GM12878 (cell line): ENCODE data around the gene UBE2E1. TPM values are rescaled to one million over a fixed set of nuclear protein-coding genes. Genes with fewer than 3 reads are reported as not detected.

Experiments used
- ATAC-seq: fragments of 200-7000 bp; cut with Tn5 transposase; 3 replicates; pipeline ENCODE4 v1.9.1; 2020; ENCODE audit warnings: mild to moderate bottlenecking, moderate library complexity
- BruUV-seq: library from RNA; stranded (reverse); fragments of 400-500 nt; replicated peaks from 2 replicates; lab custom pipeline; 2021; lab: Mats Ljungman, UMichigan
- CTCF ChIA-PET: fragments of 300-600 bp; sonication (Branson Sonifier 250); formaldehyde crosslinking; extraction: SDS; loops from one replicate; lab custom pipeline; 2021; ENCODE audit warnings: inconsistent platforms; lab: Yijun Ruan, JAX
- POLR2A ChIA-PET: fragments of 350-600 bp; formaldehyde crosslinking; extraction: SDS; loops from one replicate; lab custom pipeline; 2021; ENCODE audit warnings: inconsistent platforms; lab: Charles Lee
- RAD21 ChIA-PET: fragments of 300-600 bp; sonication (Branson Sonifier 250); formaldehyde crosslinking; loops from one replicate; lab custom pipeline; 2023; ENCODE audit warnings: antibody characterized with exemption; ENCODE audit not compliant: unreplicated experiment; lab: Charles Lee
- SMC1A ChIA-PET: fragments of 300-600 bp; sonication (Branson Sonifier 250); formaldehyde crosslinking; loops from one replicate; lab custom pipeline; 2023; ENCODE audit not compliant: unreplicated experiment, uncharacterized antibody; lab: Charles Lee
- DNase-seq: peaks from one replicate; pipeline ENCODE4 v3.0.0-alpha.2; 2011; ENCODE audit warnings: low read depth, low spot score
- FAIRE-seq: peaks from 3 replicates; lab custom pipeline; 2011; peaks lifted over from hg19 to GRCh38; lab: Jason Lieb, UNC
- H2AFZ ChIP-seq: 2 replicates; pipeline ENCODE4 v1.6.0; 2011; ENCODE audit warnings: low read depth, low read length, control low read depth; ENCODE audit not compliant: control insufficient read depth
- H3K27ac ChIP-seq: 2 replicates; pipeline ENCODE4 v1.5.1; 2011; ENCODE audit warnings: control low read depth; ENCODE audit not compliant: control insufficient read depth, insufficient read depth
- H3K27me3 ChIP-seq, 2 experiments: replicated peaks in 1 of 2; 2 replicates each; pipeline versions ENCODE4 v1.6.0 to v1.6.1; 2011; ENCODE audit warnings: low read length in 1 of 2; ENCODE audit not compliant: control insufficient read depth in 2 of 2, insufficient read depth in 2 of 2
- H3K36me3 ChIP-seq, 2 experiments: 2 replicates each; pipeline ENCODE4 v1.5.1; 2011; ENCODE audit warnings: low read length in 1 of 2; ENCODE audit not compliant: control insufficient read depth in 2 of 2, insufficient read depth in 2 of 2
- H3K4me1 ChIP-seq: 2 replicates; pipeline ENCODE4 v1.6.1; 2011; ENCODE audit warnings: mild to moderate bottlenecking, low read length, moderate library complexity, mixed read lengths; ENCODE audit not compliant: control insufficient read depth, insufficient read depth
- H3K4me2 ChIP-seq: 2 replicates; pipeline ENCODE4 v1.6.0; 2011; ENCODE audit warnings: control low read depth; ENCODE audit not compliant: control insufficient read depth, insufficient read depth
- H3K4me3 ChIP-seq: fragments of 200-600 bp; sonication (generic); 2 replicates; pipeline ENCODE4 v1.5.1; 2016
- H3K79me2 ChIP-seq: 2 replicates; pipeline ENCODE4 v1.6.0; 2011; ENCODE audit warnings: low read length; ENCODE audit not compliant: control insufficient read depth, insufficient read depth
- H3K9ac ChIP-seq: 2 replicates; pipeline ENCODE4 v1.8.0; 2011; ENCODE audit warnings: low read length, control low read depth, mixed read lengths; ENCODE audit not compliant: control insufficient read depth, insufficient read depth
- H3K9me3 ChIP-seq: replicated peaks from 3 replicates; pipeline ENCODE4 v1.5.1; 2011; ENCODE audit warnings: mild to moderate bottlenecking, low read length; ENCODE audit not compliant: control insufficient read depth, insufficient read depth
- H4K20me1 ChIP-seq: 2 replicates; pipeline ENCODE4 v1.6.0; 2011; ENCODE audit not compliant: control insufficient read depth, insufficient read depth
- BRCA1 ChIP-seq: IDR thresholded peaks from 2 replicates; pipeline ENCODE4 v1.6.1; 2011; ENCODE audit warnings: low read depth, low read length, improper control_type of control experiment
- CBFB ChIP-seq: IDR thresholded peaks from 2 replicates; pipeline ENCODE4 v1.6.1; 2016; ENCODE audit warnings: antibody characterized with exemption, low read depth
- IRF5 ChIP-seq: fragments of 450-650 bp; IDR thresholded peaks from 2 replicates; pipeline ENCODE4 v1.6.1; 2017; ENCODE audit warnings: borderline replicate concordance
- NFYA ChIP-seq: IDR thresholded peaks from 2 replicates; pipeline ENCODE4 v1.6.1; 2011; ENCODE audit warnings: low read depth, mild to moderate bottlenecking, low read length, improper control_type of control experiment, borderline replicate concordance
- SMAD5 ChIP-seq: IDR thresholded peaks from 2 replicates; pipeline ENCODE4 v1.6.1; 2016; ENCODE audit warnings: antibody characterized with exemption, low read depth
- WGBS: methylation state at CpG from one replicate; pipeline ENCODE4 v1.1.6; 2016; ENCODE audit warnings: low lambda C conversion rate; ENCODE audit not compliant: insufficient replicate concordance, insufficient coverage; ENCODE audit errors: missing lambda C conversion rate; 5-methylcytosine and 5-hydroxymethylcytosine counted together
- in situ Hi-C: fragments of 300-500 bp; cut with MboI; formaldehyde crosslinking; loops from 9 replicates; pipeline ENCODE4 v1.14.3; 2018; ENCODE audit warnings: mixed read lengths
- intact Hi-C: fragments of 100-400 bp; cut with micrococcal nuclease; formaldehyde crosslinking; loops from one replicate; pipeline ENCODE4 v1.14.2; 2022; ENCODE audit not compliant: unreplicated experiment
- polyA plus RNA-seq, 11 experiments: library from polyadenylated mRNA; depleted of rRNA in 4 of 11; unstranded in 6 of 11; stranded (reverse) in 5 of 11; fragments of >200 nt; fragmentation: Nextera tagmentation in 4 of 11; fragmentation: Illumina TruSeq in 1 of 11; extraction: Ambion mirVana in 4 of 11; extraction: Trizol in 1 of 11; gene quantifications; 1 replicate in 1 of 11; 2 replicates in 10 of 11; pipeline versions ENCODE4 v1.2.1 to v1.2.3, GENCODE V29; 2011 to 2016; ENCODE audit warnings: inconsistent platforms in 2 of 11, missing spikeins in 2 of 11, low read depth in 1 of 11
- total RNA-seq, 4 experiments: library from RNA; depleted of rRNA in 3 of 4; stranded (reverse); fragments of >200 nt in 3 of 4; fragmentation: Illumina TruSeq in 1 of 4; extraction: Trizol in 1 of 4; gene quantifications; 2 replicates each; pipeline versions ENCODE4 v1.2.1 to v1.2.3, GENCODE V29; 2013 to 2021

UBE2E1 gene
- total and polyA plus RNA-seq, 10 of the 15 experiments (the other 5 are each of a cell fraction or from before 2014, with no cell fraction given) = 18.7 to 425 (median 147) TPM

DNA sequence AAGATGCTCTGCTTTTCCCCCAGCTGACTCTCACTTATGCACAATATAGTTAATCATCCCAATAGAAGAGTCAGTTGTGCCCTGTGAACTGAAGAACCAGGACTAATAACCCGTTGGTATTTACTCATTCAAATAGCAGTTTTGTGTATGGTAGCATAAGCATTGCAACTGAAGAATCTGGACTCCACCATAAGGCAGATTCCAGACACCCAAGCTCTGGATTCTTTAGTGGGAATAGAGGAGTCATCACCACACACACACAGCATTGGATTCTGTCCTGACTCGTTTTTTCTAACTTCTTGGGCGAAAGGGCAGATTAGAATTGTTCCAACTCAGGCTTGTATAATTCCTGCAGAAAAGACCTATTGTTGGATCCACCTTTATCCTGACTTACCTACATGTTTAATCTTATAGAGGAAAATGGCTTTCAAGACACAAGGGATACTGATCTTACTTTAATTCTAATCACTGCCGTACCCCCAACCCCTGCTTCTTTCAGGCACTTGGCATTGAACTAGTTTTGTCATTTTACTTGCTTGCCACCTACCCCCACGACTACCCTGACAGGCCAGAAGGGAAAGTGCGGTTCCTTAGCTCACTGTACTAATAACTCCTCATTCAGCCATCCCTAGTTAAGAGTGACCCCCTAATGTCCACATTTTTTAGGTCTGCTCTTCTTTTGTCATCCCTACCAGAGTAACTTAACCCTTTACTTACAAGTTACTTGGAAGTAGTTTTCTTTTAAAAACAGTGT lies 68.8 kb downstream of the UBE2E1 start:
- no peak for FAIRE-seq
- H3K27me3 ChIP-seq = no peaks in the 10 kb centered on the region
- no peak overlapping the region for H3K27ac ChIP-seq
- DNase-seq = no peak
- H3K79me2 ChIP-seq = peaks cover 42% of the 10 kb centered on the region
- ChIA-PET SMC1A (interaction anchor here (0.8 to 1.8 kb wide), 7 partner anchors 13 to 123 kb away, joined by 3 to 5 read pairs (median 4); no protein-coding TSS in a partner anchor), POLR2A (interaction anchor here (1.6 kb wide), 1 partner anchor 42 kb away, joined by 3 read pairs; the partner anchor contains the start of genes NKIRAS1 and RPL15), RAD21 (interaction anchor here (0.7 to 1.4 kb wide), 2 partner anchors 17 to 37 kb away, joined by 3 read pairs; no protein-coding TSS in a partner anchor), CTCF (interaction anchor here (0.6 to 2.3 kb wide), 6 partner anchors 14 to 390 kb away, joined by 3 to 9 read pairs (median 5); no protein-coding TSS in a partner anchor)
- peaks cover 2 to 5% of the 10 kb centered on the region in 2 experiments; a peak in 3 of 4 replicates for H3K36me3 ChIP-seq
- 75% methylated on average over 6 of the region's 6 CpGs for whole genome bisulfite sequencing
- H3K4me2 ChIP-seq = no peak overlapping the region
- in situ Hi-C loops (no loop called here), intact Hi-C loops (no loop called here)
- H3K4me3 ChIP-seq = no peak overlapping the region
- H3K9ac ChIP-seq = no peak overlapping the region
- no peaks in the 10 kb centered on the region for H3K9me3 ChIP-seq
- no peaks in the 10 kb centered on the region for H4K20me1 ChIP-seq
- ATAC-seq = peak; percentile 23
- no peak for TF ChIP-seq IRF5
- TF ChIP-seq CBFB = no peak
- no peak for TF ChIP-seq BRCA1
- TF ChIP-seq SMAD5 = no peak
- no peak for TF ChIP-seq NFYA
- H3K4me1 ChIP-seq = no peaks in the 10 kb centered on the region
- no TSS peak for BruUV-seq
- no peak overlapping the region for H2AFZ ChIP-seq
